Measurements from ENCODE around the gene CACNA1G. TPM values are rescaled to one million over a fixed set of nuclear protein-coding genes. Genes with fewer than 3 reads are reported as not detected.

CACNA1G gene
- total and polyA plus RNA-seq, 9 of the 15 experiments (the other 6 are each of a cell fraction or from before 2014, with no cell fraction given) = 0.01 TPM; not detected in 8

DNA sequence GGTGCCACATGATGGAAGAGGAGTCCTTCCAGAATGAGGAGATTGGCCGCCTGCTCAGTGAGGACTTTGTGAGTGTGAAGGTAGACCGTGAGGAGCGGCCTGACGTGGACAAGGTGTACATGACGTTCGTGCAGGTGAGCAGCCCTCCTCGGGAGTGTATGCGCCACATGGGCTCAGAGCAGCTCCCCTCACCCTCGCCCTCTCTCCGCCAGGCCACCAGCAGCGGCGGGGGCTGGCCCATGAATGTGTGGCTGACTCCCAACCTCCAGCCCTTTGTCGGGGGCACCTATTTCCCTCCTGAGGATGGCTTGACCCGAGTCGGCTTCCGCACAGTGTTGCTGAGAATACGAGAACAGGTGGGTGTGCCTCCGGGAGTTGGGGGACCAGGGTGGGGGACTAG lies 11.7 kb upstream of the CACNA1G start:
- H3K9me1 ChIP-seq (ENCODE audit: control insufficient read depth, insufficient read depth, low read length) = no peaks in the 10 kb centered on the region
- H3K4me3 ChIP-seq = no peak overlapping the region
- no peaks in the 10 kb centered on the region for H3K9me3 ChIP-seq (replicated peaks; ENCODE audit: control insufficient read depth, insufficient read depth, low read depth, low read length)
- H4K20me1 ChIP-seq (replicated peaks; ENCODE audit: control insufficient read depth, insufficient read depth, low read length) = no peaks in the 10 kb centered on the region; the same call in 1 of the 2 replicates
- peaks cover 9 to 44% of the 10 kb centered on the region in 2 experiments; a peak in 4 of 5 replicates for H3K4me1 ChIP-seq (replicated peaks in 1 of 2; ENCODE audit: control insufficient read depth in 2 of 2, insufficient read depth in 2 of 2, low read length in 2 of 2)
- DNase-seq (ENCODE audit: extremely low read depth in 1 of 4, low spot score in 3 of 4) (no peak), FAIRE-seq (no peak), ATAC-seq (no peak)
- H3K27ac ChIP-seq (ENCODE audit: extremely low read depth, low read depth, low read length) = no peak overlapping the region
- peaks cover 0 to 14% of the 10 kb centered on the region in 2 experiments; a peak in 2 of 5 replicates for H3K27me3 ChIP-seq (ENCODE audit: control insufficient read depth in 2 of 2, insufficient read depth in 2 of 2, low read length in 2 of 2)
- 72% methylated on average over 18 of the region's 18 CpGs for WGBS (ENCODE audit: insufficient coverage, low coverage, missing lambda C conversion rate)
- in situ Hi-C loops (cut with MboI) (loop anchor here (5.0 to 10.0 kb wide), 4 partner anchors 78 to 406 kb away; no protein-coding TSS in a partner anchor), intact Hi-C loops (cut with micrococcal nuclease) (loop anchor here (5.0 kb wide), 1 partner anchor 393 kb away; no protein-coding TSS in a partner anchor)
- H3K4me2 ChIP-seq (ENCODE audit: insufficient read depth, low read length) = no peak overlapping the region
- BruUV-seq (replicated peaks) = no TSS peak
- no peaks in the 10 kb centered on the region for H3K79me2 ChIP-seq (ENCODE audit: control insufficient read depth, insufficient read depth, low read length)
- POLR2A ChIA-PET = interaction anchor here (0.8 kb wide), 1 partner anchor 318 kb away, joined by 5 read pairs; the partner anchor contains the start of gene TOB1
- TF ChIP-seq ARHGAP35 (IDR thresholded peaks at IDR 0.05; ENCODE audit: partially characterized antibody) (no peak), RFX7 (CRISPR knock-in tag; IDR thresholded peaks at IDR 0.05) (no peak), SRSF7 (optimal IDR thresholded peaks at IDR 0.05; ENCODE audit: low read depth, low read length) (no peak), PYGO2 (tag; IDR thresholded peaks at IDR 0.05) (no peak), ZBTB1 (CRISPR knock-in tag; IDR thresholded peaks at IDR 0.05; ENCODE audit: borderline replicate concordance, low read depth) (no peak), MTF1 (CRISPR knock-in tag; IDR thresholded peaks at IDR 0.05; ENCODE audit: borderline replicate concordance) (no peak), KLF6 (CRISPR knock-in tag; IDR thresholded peaks at IDR 0.05; ENCODE audit: borderline replicate concordance) (no peak), MYBL2 (IDR thresholded peaks at IDR 0.05; ENCODE audit: low read depth) (no peak), MYBL2 (CRISPR knock-in tag; IDR thresholded peaks at IDR 0.05; ENCODE audit: borderline replicate concordance) (no peak), HDAC1 (IDR thresholded peaks at IDR 0.05) (no peak), RAD51 (IDR thresholded peaks at IDR 0.05; ENCODE audit: borderline replicate concordance, low read depth) (no peak), TCF7L2 (IDR thresholded peaks at IDR 0.05; ENCODE audit: low read depth, low read length) (no peak), ZNF780A (CRISPR knock-in tag; IDR thresholded peaks at IDR 0.05) (no peak)
- TF ChIP-seq, protein P1, sequence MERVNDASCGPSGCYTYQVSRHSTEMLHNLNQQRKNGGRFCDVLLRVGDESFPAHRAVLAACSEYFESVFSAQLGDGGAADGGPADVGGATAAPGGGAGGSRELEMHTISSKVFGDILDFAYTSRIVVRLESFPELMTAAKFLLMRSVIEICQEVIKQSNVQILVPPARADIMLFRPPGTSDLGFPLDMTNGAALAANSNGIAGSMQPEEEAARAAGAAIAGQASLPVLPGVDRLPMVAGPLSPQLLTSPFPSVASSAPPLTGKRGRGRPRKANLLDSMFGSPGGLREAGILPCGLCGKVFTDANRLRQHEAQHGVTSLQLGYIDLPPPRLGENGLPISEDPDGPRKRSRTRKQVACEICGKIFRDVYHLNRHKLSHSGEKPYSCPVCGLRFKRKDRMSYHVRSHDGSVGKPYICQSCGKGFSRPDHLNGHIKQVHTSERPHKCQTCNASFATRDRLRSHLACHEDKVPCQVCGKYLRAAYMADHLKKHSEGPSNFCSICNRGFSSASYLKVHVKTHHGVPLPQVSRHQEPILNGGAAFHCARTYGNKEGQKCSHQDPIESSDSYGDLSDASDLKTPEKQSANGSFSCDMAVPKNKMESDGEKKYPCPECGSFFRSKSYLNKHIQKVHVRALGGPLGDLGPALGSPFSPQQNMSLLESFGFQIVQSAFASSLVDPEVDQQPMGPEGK (CRISPR knock-in tag; IDR thresholded peaks at IDR 0.05; ENCODE audit: borderline replicate concordance) = no peak
- TF ChIP-seq, protein P2, sequence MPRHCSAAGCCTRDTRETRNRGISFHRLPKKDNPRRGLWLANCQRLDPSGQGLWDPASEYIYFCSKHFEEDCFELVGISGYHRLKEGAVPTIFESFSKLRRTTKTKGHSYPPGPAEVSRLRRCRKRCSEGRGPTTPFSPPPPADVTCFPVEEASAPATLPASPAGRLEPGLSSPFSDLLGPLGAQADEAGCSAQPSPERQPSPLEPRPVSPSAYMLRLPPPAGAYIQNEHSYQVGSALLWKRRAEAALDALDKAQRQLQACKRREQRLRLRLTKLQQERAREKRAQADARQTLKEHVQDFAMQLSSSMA (CRISPR knock-in tag; IDR thresholded peaks at IDR 0.05) = no peak
- TF ChIP-seq, protein P3, sequence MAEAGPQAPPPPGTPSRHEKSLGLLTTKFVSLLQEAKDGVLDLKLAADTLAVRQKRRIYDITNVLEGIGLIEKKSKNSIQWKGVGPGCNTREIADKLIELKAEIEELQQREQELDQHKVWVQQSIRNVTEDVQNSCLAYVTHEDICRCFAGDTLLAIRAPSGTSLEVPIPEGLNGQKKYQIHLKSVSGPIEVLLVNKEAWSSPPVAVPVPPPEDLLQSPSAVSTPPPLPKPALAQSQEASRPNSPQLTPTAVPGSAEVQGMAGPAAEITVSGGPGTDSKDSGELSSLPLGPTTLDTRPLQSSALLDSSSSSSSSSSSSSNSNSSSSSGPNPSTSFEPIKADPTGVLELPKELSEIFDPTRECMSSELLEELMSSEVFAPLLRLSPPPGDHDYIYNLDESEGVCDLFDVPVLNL (CRISPR knock-in tag; IDR thresholded peaks at IDR 0.05; ENCODE audit: low read depth) = no peak
- H3K9ac ChIP-seq (ENCODE audit: insufficient read depth in 1 of 2, low read depth in 2 of 2, low read length in 2 of 2) = 0 out of 4 replicates have a peak overlapping the region, but pooled peaks of 1 of the 2 experiments have one; percentile 13
- H3K36me3 ChIP-seq (ENCODE audit: control insufficient read depth, insufficient read depth, low read length) = no peaks in the 10 kb centered on the region
- CTCF ChIA-PET (ENCODE audit: low intra/inter-chr PET ratio) = no interaction called here
- H2AFZ ChIP-seq (ENCODE audit: low read depth, low read length) = no peak overlapping the region
